GM23248 (cell line): ENCODE data around the gene COA8. TPM values are rescaled to one million over a fixed set of nuclear protein-coding genes. Genes with fewer than 3 reads are reported as not detected.
A peak's percentile ranks its signal among the peaks of the same experiment; 100 is the strongest.

Source experiments
- DNase-seq: peaks from one replicate; pipeline ENCODE4 v3.0.0-alpha.2; 2015
- H2AFZ ChIP-seq: fragments of 200-600 bp; sonication (generic); 2 replicates; pipeline ENCODE4 v1.6.1; 2016; ENCODE audit warnings: antibody characterized with exemption
- H3F3A ChIP-seq: fragments of 200-600 bp; sonication (generic); 2 replicates; pipeline ENCODE4 v1.6.1; 2016; ENCODE audit warnings: mild to moderate bottlenecking, antibody characterized with exemption, mixed run types; ENCODE audit not compliant: insufficient read depth
- H3K27ac ChIP-seq: fragments of 200-600 bp; sonication (generic); 2 replicates; pipeline ENCODE4 v1.5.1; 2016; ENCODE audit warnings: mild to moderate bottlenecking
- H3K27me3 ChIP-seq: fragments of 200-600 bp; sonication (generic); replicated peaks from 2 replicates; pipeline ENCODE4 v1.6.1; 2016; ENCODE audit warnings: mild to moderate bottlenecking; ENCODE audit not compliant: insufficient read depth
- H3K36me3 ChIP-seq: fragments of 200-600 bp; sonication (generic); 2 replicates; pipeline ENCODE4 v1.6.1; 2016; ENCODE audit warnings: low read depth, mild to moderate bottlenecking
- H3K4me1 ChIP-seq: fragments of 200-600 bp; sonication (generic); 2 replicates; pipeline ENCODE4 v1.6.1; 2016; ENCODE audit warnings: mild to moderate bottlenecking; ENCODE audit not compliant: insufficient read depth
- H3K4me2 ChIP-seq: fragments of 200-600 bp; sonication (generic); one replicate; pipeline ENCODE4 v1.6.1; 2016; ENCODE audit warnings: mild to moderate bottlenecking; ENCODE audit not compliant: unreplicated experiment
- H3K4me3 ChIP-seq: fragments of 200-600 bp; sonication (generic); 2 replicates; pipeline ENCODE4 v1.5.1; 2016; ENCODE audit warnings: mild to moderate bottlenecking
- H3K79me2 ChIP-seq: fragments of 200-600 bp; sonication (generic); 2 replicates; pipeline ENCODE4 v1.6.1; 2016; ENCODE audit warnings: mild to moderate bottlenecking; ENCODE audit not compliant: insufficient read depth
- H3K9ac ChIP-seq: fragments of 200-600 bp; sonication (generic); 2 replicates; pipeline ENCODE4 v1.6.1; 2016; ENCODE audit warnings: mild to moderate bottlenecking
- H3K9me2 ChIP-seq: fragments of 200-600 bp; sonication (generic); 2 replicates; pipeline ENCODE4 v1.6.1; 2016; ENCODE audit warnings: mixed run types, mild to moderate bottlenecking, moderate library complexity; ENCODE audit not compliant: insufficient read depth
- H3K9me3 ChIP-seq: fragments of 200-600 bp; sonication (generic); one replicate; pipeline ENCODE4 v1.6.1; 2017; ENCODE audit warnings: low read depth
- H4K20me1 ChIP-seq: fragments of 200-600 bp; sonication (generic); 2 replicates; pipeline ENCODE4 v1.6.0; 2016; ENCODE audit not compliant: insufficient read depth
- EZH2 ChIP-seq: fragments of 200-600 bp; sonication (generic); IDR thresholded peaks from 2 replicates; pipeline ENCODE4 v1.6.1; 2018; ENCODE audit warnings: antibody characterized with exemption, mild to moderate bottlenecking; ENCODE audit not compliant: insufficient read depth, poor library complexity, severe bottlenecking
- EZH2phosphoT487 ChIP-seq: fragments of 200-600 bp; sonication (generic); IDR thresholded peaks from 2 replicates; pipeline ENCODE4 v1.6.1; 2018; ENCODE audit warnings: antibody characterized with exemption, moderate library complexity, mild to moderate bottlenecking, low read depth; ENCODE audit not compliant: insufficient read depth
- WGBS, 2 experiments: methylation state at CpG; one replicate each; pipeline ENCODE4 v1.1.6; 2015 to 2017; ENCODE audit warnings: low lambda C conversion rate in 2 of 2, low coverage in 1 of 2; ENCODE audit errors: missing lambda C conversion rate in 2 of 2; 5-methylcytosine and 5-hydroxymethylcytosine counted together
- in situ Hi-C: fragments of 300-500 bp; cut with MboI; formaldehyde crosslinking; loops from 2 replicates; pipeline ENCODE4 v1.15.0; 2020
- polyA plus RNA-seq: library from polyadenylated mRNA; unstranded; fragments of >200 nt; fragmentation: Nextera tagmentation; extraction: Ambion mirVana; gene quantifications from 2 replicates; pipeline ENCODE4 v1.2.1, GENCODE V29; 2016
- total RNA-seq: library from RNA; depleted of rRNA; stranded (reverse); fragments of >200 nt; shearing (Covaris generic); gene quantifications from 2 replicates; pipeline ENCODE4 v1.2.3, GENCODE V29; 2014

COA8 gene
- total and polyA plus RNA-seq, 2 experiments from 2014 or later = 28.9 to 96.3 TPM

- Histone ChIP-seq H4K20me1 (no peaks in the 10 kb centered on the region), H3K9me2 (no peaks in the 10 kb centered on the region), H3K4me1 (peaks cover 32% of the 10 kb centered on the region), H3F3A (peaks cover 4% of the 10 kb centered on the region), H3K36me3 (no peaks in the 10 kb centered on the region), H3K4me3 (no peak overlapping the region), H3K9ac (no peak overlapping the region), H3K9me3 (no peaks in the 10 kb centered on the region), H3K79me2 (no peaks in the 10 kb centered on the region; the same call in 1 of the 2 replicates), H3K4me2 (no peak overlapping the region), H3K27me3 (no peaks in the 10 kb centered on the region), H3K27ac (no peak overlapping the region), H2AFZ (no peak overlapping the region)
- WGBS, 2 experiments = 11 to 12% methylated on average over 14 to 20 of the region's 21 CpGs
- in situ Hi-C loops = no loop called here
- TF ChIP-seq EZH2phosphoT487 = no peak
- no peak for TF ChIP-seq EZH2
- peak; percentile 59 for DNase-seq
Observed at GRCh38 chr14:103546652-103547454, 15.9 kb upstream of the COA8 start.

GRCh38 chr14:103547455-103547940, 15.3 kb upstream of the COA8 start:
- Histone ChIP-seq H3K79me2 (no peaks in the 10 kb centered on the region; the same call in 1 of the 2 replicates), H3K9me2 (no peaks in the 10 kb centered on the region), H3K4me3 (no peak overlapping the region), H3K27me3 (no peaks in the 10 kb centered on the region), H3K4me2 (no peak overlapping the region), H3K4me1 (peaks cover 33% of the 10 kb centered on the region), H3F3A (peaks cover 11% of the 10 kb centered on the region), H2AFZ (no peak overlapping the region), H3K36me3 (no peaks in the 10 kb centered on the region), H4K20me1 (no peaks in the 10 kb centered on the region), H3K9me3 (no peaks in the 10 kb centered on the region), H3K9ac (no peak overlapping the region), H3K27ac (no peak overlapping the region)
- WGBS, 2 experiments = 57 to 65% methylated on average over 11 of the region's 11 CpGs
- no peak for DNase-seq
- no peak for TF ChIP-seq EZH2phosphoT487
- TF ChIP-seq EZH2 = no peak
- in situ Hi-C loops = no loop called here

DNA sequence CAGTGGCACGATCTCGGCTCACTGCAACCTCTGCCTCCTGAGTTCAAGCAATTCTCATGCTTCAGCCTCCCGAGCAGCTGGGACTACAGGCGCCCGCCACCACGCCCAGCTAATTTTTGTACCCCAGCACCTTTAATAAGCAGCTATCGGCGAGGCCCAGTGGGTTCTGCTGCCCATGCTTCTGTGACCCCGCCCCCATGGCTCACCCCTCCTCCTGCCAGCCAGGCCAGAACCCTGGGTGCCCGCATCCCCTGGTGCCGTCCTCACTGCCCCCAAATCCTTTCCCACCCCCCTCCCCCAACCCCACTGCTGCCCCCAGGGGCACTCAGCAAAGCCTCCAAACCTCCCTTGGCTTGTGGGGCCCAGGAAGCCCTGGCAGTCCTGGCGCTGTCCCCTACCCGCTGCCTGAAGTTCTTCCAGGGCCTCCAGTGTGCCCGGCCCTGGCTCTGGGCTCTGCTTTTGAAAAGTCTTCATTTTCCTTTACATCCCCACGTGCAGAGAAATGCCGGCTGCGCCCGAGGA, 14.8 kb upstream of the COA8 start:
- Histone ChIP-seq H3K9me3 (no peaks in the 10 kb centered on the region), H3K4me2 (no peak overlapping the region), H3K9ac (no peak overlapping the region), H3K79me2 (no peaks in the 10 kb centered on the region; the same call in 1 of the 2 replicates), H3K36me3 (no peaks in the 10 kb centered on the region), H4K20me1 (no peaks in the 10 kb centered on the region), H3K4me1 (peaks cover 32% of the 10 kb centered on the region), H3K9me2 (no peaks in the 10 kb centered on the region), H3K4me3 (no peak overlapping the region), H3K27me3 (no peaks in the 10 kb centered on the region), H2AFZ (no peak overlapping the region), H3F3A (peaks cover 16% of the 10 kb centered on the region), H3K27ac (no peak overlapping the region)
- WGBS, 2 experiments = 80 to 82% methylated on average over 9 to 18 of the region's 18 CpGs
- in situ Hi-C loops = no loop called here
- no peak for DNase-seq
- TF ChIP-seq EZH2 (no peak), EZH2phosphoT487 (no peak)

DNA sequence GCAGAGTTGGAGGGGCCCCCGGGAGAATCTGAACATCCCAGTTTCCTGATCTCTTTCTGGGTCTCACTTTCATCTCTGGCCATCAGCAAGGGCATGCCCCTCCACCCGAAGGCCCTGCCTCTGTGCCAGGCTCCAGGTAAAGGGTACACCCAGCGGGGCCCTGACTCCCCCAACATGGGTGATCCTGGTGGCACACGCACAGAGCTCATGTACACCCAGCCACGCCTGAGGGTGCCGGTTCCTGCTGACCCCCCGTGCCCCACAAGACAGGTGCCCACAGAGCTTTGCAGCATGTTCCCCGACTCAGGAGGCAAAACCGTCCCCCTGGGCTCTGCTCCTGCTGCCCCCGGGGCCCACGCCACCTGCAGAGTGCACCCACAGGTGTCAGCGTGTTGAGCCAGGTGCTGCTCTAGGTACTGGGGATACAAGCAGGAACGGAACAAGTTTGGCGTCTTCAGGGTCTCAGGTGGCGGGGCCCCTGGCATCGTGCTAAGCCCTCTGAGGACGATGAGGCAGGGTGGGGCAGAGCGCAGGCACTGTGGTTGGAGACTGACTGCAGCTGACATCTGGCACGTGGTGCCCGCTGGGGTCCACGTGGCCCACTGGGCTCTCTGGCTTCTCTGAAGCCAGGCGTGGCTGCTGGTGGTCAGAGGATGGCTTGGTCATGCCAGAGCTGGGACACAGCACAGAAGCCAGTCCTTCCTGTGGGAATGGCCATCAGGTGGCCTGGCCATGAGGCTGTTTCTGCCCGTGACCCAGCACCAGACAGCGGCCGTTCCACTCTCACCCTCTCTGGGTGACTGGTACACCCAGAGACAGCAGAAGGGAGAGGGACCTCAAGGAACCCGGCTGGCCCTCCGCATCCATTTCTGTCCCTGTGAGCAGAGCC, 14.1 kb upstream of the COA8 start:
- Histone ChIP-seq H3K79me2 (no peaks in the 10 kb centered on the region; the same call in 1 of the 2 replicates), H2AFZ (no peak overlapping the region), H3K4me1 (peaks cover 29% of the 10 kb centered on the region), H3F3A (peaks cover 17% of the 10 kb centered on the region), H3K27ac (no peak overlapping the region), H3K27me3 (no peaks in the 10 kb centered on the region), H4K20me1 (no peaks in the 10 kb centered on the region), H3K9ac (no peak overlapping the region), H3K9me2 (no peaks in the 10 kb centered on the region), H3K4me2 (no peak overlapping the region), H3K4me3 (no peak overlapping the region), H3K36me3 (no peaks in the 10 kb centered on the region), H3K9me3 (no peaks in the 10 kb centered on the region)
- DNase-seq = no peak
- in situ Hi-C loops = no loop called here
- no peak for TF ChIP-seq EZH2phosphoT487
- no peak for TF ChIP-seq EZH2
- WGBS, 2 experiments = 74 to 78% methylated on average over 25 to 26 of the region's 27 CpGs
